Endothelial cell of umbilical vein (primary cell): ENCODE data around the gene DEUP1.

ENCODE experiments used
- CTCF ChIP-seq, 2 donors: IDR thresholded peaks; 1 replicate in 1 of 2; 2 replicates in 1 of 2; pipeline ENCODE4 v1.5.1; 2011; ENCODE audit warnings: low read length in 2 of 2, mild to moderate bottlenecking in 2 of 2, moderate library complexity in 2 of 2, control low read depth in 1 of 2, inconsistent platforms in 1 of 2, low read depth in 1 of 2; ENCODE audit not compliant: insufficient read depth in 1 of 2; ENCODE audit errors: extremely low read depth in 1 of 2
- GATA2 ChIP-seq: IDR thresholded peaks from 2 replicates; pipeline ENCODE4 v1.7.0; 2011; ENCODE audit warnings: low read depth, mild to moderate bottlenecking, moderate library complexity, mixed read lengths, low read length; ENCODE audit not compliant: insufficient read length, insufficient read depth
- POLR2AphosphoS5 ChIP-seq: IDR thresholded peaks from 2 replicates; pipeline ENCODE4 v1.6.1; 2012; ENCODE audit warnings: low read depth, mild to moderate bottlenecking, control low read depth, low read length, moderate library complexity; ENCODE audit not compliant: insufficient read depth
- TF ChIP-seq, protein P1 (sequence below): IDR thresholded peaks from 2 replicates; pipeline ENCODE4 v1.6.1; 2011; ENCODE audit not compliant: insufficient read depth, insufficient read length

GRCh38 chr11:93324500-93324899 is 6.0 kb upstream of the DEUP1 start:
- TF ChIP-seq CTCF (IDR thresholded peaks at IDR 0.05; ENCODE audit: extremely low read depth in 1 of 2, insufficient read depth in 1 of 2, low read depth in 1 of 2, low read length in 2 of 2): no peak
- TF ChIP-seq, protein P1, sequence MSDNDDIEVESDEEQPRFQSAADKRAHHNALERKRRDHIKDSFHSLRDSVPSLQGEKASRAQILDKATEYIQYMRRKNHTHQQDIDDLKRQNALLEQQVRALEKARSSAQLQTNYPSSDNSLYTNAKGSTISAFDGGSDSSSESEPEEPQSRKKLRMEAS: no peak
- no peak for TF ChIP-seq POLR2AphosphoS5
- TF ChIP-seq GATA2: no peak
